HG03354 (cell line): ENCODE measurements around the gene CX3CL1.

Experiments used
- ATAC-seq: cut with Tn5 transposase; IDR thresholded peaks from one replicate; pipeline ENCODE4 v1.9.1; 2021; ENCODE audit warnings: mild to moderate bottlenecking; ENCODE audit not compliant: unreplicated experiment, poor library complexity, severe bottlenecking

The CX3CL1 gene

DNA sequence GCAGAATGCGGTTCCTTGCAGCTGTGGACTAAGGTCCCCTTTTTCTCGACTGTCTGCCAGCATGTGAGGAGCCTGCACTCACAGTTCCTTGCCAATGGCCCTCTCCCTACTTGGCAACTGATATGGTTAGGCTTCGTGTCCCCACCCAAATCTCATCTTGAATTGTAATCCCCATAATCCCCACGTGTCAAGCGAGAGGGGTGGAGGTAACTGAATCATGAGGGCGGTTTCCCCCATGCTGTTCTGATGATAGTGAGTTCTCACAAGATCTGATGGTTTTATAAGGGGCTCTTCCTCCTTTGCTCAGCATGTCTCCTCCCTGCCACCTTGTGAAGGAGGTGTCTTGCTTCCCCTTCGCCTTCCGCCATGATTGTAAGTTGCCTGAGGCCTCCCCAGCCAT is 55.0 kb downstream of the CX3CL1 start:
- no peak for ATAC-seq

GRCh38 chr16:57427824-57428223 is 55.5 kb downstream of the CX3CL1 start:
- ATAC-seq, result no peak

DNA sequence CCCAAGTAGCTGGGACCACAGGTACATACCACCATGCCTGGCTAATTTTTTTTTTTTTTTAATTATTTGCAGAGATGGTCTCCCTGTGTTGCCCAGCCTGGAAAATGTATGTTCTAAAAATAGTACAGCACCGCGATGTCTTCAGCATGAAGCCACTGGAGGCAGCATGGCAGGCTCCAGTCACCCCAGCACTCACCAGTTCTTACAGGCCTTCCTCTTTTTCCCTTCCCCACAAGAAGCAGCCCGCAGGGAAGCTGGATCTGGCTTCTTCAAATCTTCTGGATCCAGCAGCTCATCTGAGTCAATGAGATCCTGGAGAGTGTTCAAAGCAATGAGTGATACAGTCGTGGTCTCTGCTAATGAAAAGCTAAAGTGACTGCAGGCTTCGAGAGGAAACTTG is 58.7 kb downstream of the CX3CL1 start:
- ATAC-seq, result no peak

- ATAC-seq, result no peak
Measured at GRCh38 chr16:57432505-57432904, 60.2 kb downstream of the CX3CL1 start.

GRCh38 chr16:57432989-57433388 is 60.7 kb downstream of the CX3CL1 start:
- ATAC-seq, result no peak

DNA sequence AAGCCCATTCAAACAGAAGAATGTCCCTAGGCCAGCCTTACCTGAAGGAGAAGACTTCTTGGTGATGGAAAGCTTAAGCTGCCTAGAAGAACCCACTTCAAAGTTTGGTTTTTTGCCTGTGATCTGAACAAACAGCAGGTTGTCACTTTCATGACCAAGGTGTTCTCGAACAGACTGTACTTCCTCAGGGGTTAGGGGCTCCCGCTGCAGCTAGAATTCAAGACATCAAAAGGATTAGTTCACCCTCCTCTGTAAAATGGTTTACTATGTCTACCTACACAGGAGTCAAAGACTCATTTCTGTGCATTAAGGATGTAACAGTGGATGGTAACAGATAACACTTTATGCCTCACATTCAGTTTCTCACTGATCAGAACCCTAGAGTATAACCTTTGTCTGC is 61.7 kb downstream of the CX3CL1 start:
- ATAC-seq, result no peak
